Fibroblast of upper back skin (primary cell): ENCODE data around the gene DLGAP1.
"Not testable (repeated sequence)": the region's sequence is repeated elsewhere in the genome, so short reads cannot be mapped to it uniquely, and the experiment has no call there.

Experiments used
- DNase-seq: peaks from one replicate; pipeline ENCODE4 v3.0.0-alpha.2; 2013

Gene DLGAP1

GRCh38 chr18:4455113-4455811, at the start of gene DLGAP1:
Gene DLGAP1 (minus strand): TSS chr18:4455307.
- DNase-seq, result peak; percentile 36

- DNase-seq, result not testable (repeated sequence)
These were observed 39.7 kb upstream of the DLGAP1 start for GRCh38 chr18:4494703-4495284.

GRCh38 chr18:4468511-4468910, 13.4 kb upstream of the DLGAP1 start:
- no peak for DNase-seq

GRCh38 chr18:4454537-4455112, 482 bp downstream of the DLGAP1 start:
- no peak for DNase-seq

DNA sequence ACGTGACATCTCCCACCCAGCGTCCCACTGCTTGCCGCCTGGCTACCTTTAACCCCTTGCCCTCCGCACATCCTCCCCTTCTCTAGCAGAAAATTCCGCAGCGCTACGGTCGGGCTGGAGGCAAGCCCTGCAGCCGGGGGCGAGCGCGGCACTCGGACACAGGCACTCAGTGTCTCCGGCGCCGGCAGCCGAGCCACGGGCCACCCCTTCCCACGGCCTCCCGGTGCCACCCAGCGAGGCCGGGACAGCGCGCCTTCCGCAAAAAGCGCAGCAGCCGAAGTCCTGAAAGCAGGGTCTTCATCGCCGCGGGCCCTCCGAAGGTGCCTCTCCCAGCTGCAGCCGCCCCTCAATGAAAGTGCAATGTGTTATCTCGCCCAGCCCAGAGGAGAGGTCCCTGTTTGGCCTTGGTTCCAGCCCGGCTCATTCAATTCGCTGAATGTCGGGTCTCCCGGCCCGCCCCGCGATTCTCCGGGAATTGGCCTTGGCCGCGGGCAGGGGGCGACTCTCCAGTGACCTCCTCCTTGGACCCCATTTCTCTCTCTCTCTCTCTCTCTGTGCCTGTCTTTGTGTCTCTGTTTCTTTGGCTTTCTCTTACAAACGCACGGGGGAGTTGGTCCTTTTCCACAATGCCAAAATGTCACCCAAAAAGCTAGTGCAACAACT, 1.1 kb downstream of the DLGAP1 start:
- no peak for DNase-seq

DNA sequence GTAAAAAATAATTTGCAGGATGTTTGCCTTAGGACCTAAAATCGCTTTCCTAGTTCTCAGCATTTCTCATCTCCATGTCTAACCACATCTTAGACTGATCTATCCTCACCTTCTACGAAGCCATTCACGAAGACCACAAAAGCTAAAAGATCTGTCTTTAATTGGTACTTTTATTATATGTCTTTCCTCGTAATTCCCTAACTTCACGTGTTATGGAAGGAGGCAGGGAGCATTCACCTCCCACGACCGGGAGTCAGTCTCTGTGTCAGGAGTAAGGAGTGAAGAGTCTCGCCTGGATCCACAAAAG, 1.6 kb downstream of the DLGAP1 start:
- no peak for DNase-seq

- no peak for DNase-seq
These were observed 4.9 kb downstream of the DLGAP1 start for GRCh38 chr18:4450065-4450658.

DNA sequence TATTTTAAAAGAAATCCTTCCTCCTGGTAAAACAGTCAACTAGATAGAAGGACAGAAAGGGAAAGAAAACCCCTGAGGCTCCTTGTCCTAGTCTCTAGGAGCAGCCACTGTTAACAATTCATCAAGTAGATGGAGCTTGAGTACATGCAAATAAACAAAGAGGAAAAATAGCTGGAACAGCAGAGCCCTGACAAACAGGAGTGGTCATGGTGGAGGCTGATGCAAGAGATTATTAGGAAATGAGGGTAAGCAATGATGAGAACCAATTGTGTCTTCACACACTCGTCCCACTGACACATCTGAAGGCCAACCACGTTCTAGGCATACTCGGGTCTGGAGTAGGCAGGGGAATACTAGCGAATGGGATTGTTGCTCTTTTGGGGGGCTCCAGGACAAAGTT, 9.2 kb downstream of the DLGAP1 start:
- DNase-seq, result no peak

GRCh38 chr18:4444306-4444705, 10.8 kb downstream of the DLGAP1 start:
- DNase-seq, result no peak

- no peak for DNase-seq
These were observed 14.0 kb downstream of the DLGAP1 start for GRCh38 chr18:4441098-4441497.

- no peak for DNase-seq
These were observed 16.2 kb downstream of the DLGAP1 start for GRCh38 chr18:4438938-4439337.

- DNase-seq, result peak; percentile 76
These were observed 21.4 kb downstream of the DLGAP1 start for GRCh38 chr18:4433717-4434116.

DNA sequence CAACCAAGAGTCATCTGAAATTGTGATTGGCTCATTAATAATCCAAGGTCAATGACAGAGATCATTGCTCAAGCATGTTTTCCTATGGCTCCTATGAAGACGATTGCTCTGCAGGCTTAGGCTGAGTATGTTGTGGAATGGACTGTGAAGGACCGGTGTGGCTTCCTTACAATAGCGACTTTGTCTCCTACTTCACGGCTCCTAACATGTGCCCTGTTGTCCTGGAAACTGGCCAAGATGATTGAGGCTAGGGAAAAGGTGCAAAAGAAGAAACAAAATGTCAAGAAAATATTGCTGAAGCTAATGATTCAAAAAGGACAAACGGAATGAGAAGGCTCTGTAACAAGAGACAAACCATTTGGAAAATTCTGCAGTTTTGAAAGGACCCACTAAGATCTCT, 24.3 kb downstream of the DLGAP1 start:
- no peak for DNase-seq

DNA sequence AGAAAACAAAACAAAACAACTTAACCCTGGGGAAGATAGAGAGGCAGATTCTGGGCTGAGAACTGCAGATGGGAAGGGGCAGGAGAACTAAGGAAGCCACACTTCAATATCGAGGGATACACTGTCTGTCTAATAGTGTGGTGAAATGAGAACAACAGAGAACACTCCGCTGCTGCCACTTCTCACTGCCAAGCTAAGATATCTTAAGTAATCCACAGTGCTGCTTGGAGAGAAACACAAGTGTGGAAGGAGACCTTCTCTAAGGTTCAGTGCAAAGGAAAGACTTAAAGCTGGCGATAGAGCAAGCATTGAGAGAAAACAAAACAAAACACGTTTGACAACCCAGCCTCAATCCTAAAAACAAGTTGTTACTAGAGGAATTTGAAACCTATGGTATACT, 37.4 kb downstream of the DLGAP1 start:
- DNase-seq, result no peak

DNA sequence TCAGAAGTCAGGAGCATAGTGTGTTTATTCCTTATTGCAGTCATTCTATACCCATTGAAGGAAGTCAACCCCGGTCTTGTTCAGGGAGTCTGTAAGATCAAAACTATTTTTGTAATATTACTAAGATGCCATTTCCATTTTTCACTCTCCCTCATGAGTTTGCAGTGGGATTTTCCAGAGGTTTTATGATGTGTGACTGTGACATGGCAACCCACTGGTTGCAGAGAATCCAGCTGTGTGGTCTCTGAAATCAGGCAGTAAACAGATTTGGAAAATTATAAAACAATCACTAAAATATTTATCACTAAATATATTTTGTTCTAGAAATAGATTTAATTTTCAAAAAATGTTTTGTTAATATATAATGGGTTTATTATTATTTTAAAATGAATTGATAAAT, 38.1 kb downstream of the DLGAP1 start:
- DNase-seq, result no peak

- no peak for DNase-seq
These were observed 42.8 kb downstream of the DLGAP1 start for GRCh38 chr18:4412286-4412685.

DNA sequence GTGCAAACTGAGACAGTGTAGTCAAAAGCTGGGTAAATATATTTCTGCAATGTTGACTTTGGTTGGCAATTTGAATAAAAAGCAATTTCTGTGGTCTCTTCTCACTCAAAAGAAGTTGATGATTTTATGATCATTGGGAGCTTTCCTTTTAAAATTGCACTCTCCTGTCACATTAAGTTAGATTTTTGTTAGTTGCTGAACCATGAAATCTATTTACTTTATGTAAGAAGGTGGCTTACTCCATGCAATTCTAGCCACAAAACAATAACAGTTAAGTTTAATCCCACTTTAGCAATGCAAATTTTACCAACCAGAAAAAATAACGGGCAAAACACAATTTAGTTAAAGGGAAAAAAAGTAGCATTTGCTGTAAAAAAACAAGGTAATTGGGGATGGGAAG, 48.3 kb downstream of the DLGAP1 start:
- DNase-seq, result no peak

DNA sequence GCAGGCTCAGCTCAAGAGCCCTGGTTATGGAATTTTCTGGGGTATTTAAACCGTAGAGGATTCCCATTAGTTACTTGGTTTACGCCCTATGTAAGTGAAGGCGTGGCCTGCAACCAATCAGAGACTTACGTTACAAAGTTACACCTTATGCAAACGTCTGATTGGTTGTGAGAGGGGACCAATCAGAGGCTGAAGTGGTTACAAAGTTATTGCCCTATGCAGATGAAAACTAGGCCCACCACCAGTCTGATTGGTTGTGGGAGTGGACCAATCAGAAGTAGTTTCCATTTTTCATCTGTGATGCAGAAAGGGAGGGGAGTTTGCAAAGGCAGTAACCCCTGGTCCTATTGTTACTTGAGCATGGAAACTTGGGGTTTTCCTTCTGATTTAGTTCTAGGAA, 49.1 kb downstream of the DLGAP1 start:
- no peak for DNase-seq

GRCh38 chr18:4403836-4404235, 51.3 kb downstream of the DLGAP1 start:
- no peak for DNase-seq

DNA sequence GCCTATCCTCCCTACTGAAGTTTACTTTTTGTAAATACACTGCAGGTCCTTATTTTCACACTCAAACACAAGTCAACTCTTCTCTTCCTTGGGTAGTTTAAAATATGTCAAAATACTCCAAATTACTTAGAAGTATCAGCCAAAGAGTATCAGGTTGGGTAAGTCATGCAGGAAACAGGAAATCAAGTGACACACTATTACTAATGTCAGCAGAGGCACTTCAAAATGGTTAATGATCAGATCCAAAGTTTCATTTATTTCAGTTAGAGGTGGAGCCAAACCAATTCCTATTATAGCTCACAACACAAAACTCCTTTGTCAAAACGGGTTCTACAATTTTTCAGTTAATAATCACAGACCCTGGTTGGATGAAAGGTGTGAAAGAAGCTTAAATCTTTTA, 54.2 kb downstream of the DLGAP1 start:
- no peak for DNase-seq

GRCh38 chr18:4399929-4400328, 55.2 kb downstream of the DLGAP1 start:
- no peak for DNase-seq

- DNase-seq, result no peak
These were observed 60.4 kb downstream of the DLGAP1 start for GRCh38 chr18:4394700-4395099.

DNA sequence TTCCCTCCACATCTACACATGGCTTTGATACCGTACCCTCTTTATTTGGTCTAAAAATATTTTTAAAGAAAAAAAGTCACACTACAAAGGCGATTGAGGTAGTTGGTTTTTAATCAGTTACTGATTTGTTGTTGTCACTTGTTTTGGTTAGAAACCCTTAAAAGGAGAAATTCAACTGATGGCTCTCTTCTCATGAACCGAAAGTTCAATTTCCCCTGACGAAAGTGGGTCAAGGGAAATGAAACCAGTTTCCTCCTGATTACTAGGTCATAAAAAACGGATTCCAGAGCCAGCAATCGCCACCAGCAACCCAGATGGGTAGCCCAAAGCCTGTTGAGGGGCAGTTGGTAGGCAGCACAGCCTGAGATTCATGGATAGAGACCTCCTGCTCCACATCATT, 63.2 kb downstream of the DLGAP1 start:
- no peak for DNase-seq

- DNase-seq, result no peak
These were observed 69.2 kb downstream of the DLGAP1 start for GRCh38 chr18:4385876-4386275.
